ENCODE measurements around the gene YPEL2.

YPEL2 gene

DNA sequence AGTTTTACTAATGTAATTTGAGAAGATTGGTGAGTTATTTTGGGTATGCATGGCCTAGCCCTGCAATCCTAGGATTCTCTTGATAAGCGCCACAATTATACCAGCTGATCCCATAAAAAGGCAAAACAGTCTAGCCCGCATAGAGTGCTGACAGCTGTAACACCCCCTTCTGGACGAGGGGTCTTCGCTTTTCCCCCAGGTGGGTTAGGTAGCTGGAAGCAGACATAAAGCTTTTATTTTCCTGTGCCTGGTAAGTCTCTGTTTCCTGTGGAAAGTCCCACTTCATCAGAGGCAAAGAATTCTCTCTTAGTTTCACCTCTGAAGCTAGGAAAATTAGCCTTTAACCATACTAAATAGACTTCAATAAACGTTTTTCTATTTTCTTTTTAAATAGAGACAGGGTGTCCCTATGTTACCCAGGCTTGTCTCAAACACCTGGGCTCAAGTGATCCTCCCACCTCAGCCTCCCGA, 108.3 kb downstream of the YPEL2 start:
- Histone ChIP-seq H3K4me3 (ENCODE audit: low read length in 2 of 2) (no peak overlapping the region), H4K91ac (ENCODE audit: low read depth, low read length, poor library complexity) (no peak overlapping the region), H3K4me1 (ENCODE audit: control insufficient read depth in 2 of 2, insufficient read depth in 1 of 2, low read depth in 1 of 2, low read length in 2 of 2) (peaks cover 0 to 2% of the 10 kb centered on the region in 2 donors), H3K18ac (ENCODE audit: low read length) (no peak overlapping the region), H3K36me3 (replicated peaks in 1 of 2; ENCODE audit: control insufficient read depth in 2 of 2, insufficient read depth in 2 of 2, low read length in 2 of 2) (no peaks in the 10 kb centered on the region), H4K8ac (ENCODE audit: low read depth, low read length) (no peak overlapping the region), H3K14ac (ENCODE audit: low read length) (no peak overlapping the region), H3K79me1 (ENCODE audit: low read depth, low read length) (no peaks in the 10 kb centered on the region), H3K4ac (ENCODE audit: low read length) (no peak overlapping the region), H3K9me3 (replicated peaks in 1 of 2; ENCODE audit: control insufficient read depth in 2 of 2, insufficient read depth in 1 of 2, low read depth in 1 of 2, low read length in 2 of 2) (no peaks in the 10 kb centered on the region), H3K9ac (ENCODE audit: low read depth, low read length, poor library complexity) (no peak overlapping the region), H2AK5ac (ENCODE audit: low read depth, low read length) (no peak overlapping the region), H3K4me2 (ENCODE audit: insufficient read depth, low read length, poor library complexity, severe bottlenecking) (no peak overlapping the region), H3K27ac (replicated peaks; ENCODE audit: low read length) (no peak overlapping the region), H2BK120ac (ENCODE audit: low read depth, low read length) (no peak overlapping the region), H3K27me3 (ENCODE audit: control insufficient read depth in 3 of 3, insufficient read depth in 3 of 3, low read depth in 1 of 3, low read length in 3 of 3) (no peaks in the 10 kb centered on the region), H2BK15ac (ENCODE audit: low read length) (no peak overlapping the region), H2BK12ac (ENCODE audit: low read length) (no peak overlapping the region), H3K23ac (ENCODE audit: low read depth, low read length, poor library complexity) (no peak overlapping the region), H2AFZ (ENCODE audit: low read length) (peak overlapping the region; percentile 58), H2BK5ac (ENCODE audit: low read length) (no peak overlapping the region)
- DNase-seq (ENCODE audit: low spot score) = no peak
- WGBS, 2 donors (ENCODE audit: extremely low coverage in 2 of 2, insufficient read length in 2 of 2, insufficient replicate concordance in 1 of 2) = no CpG with 5 or more reads among the region's 6 CpGs

GRCh38 chr17:59440757-59441463, 109.5 kb downstream of the YPEL2 start:
- no peak overlapping the region for H4K8ac ChIP-seq (ENCODE audit: low read depth, low read length)
- no peak overlapping the region for H2AK5ac ChIP-seq (ENCODE audit: low read depth, low read length)
- no peaks in the 10 kb centered on the region for H3K27me3 ChIP-seq (ENCODE audit: control insufficient read depth in 3 of 3, insufficient read depth in 3 of 3, low read depth in 1 of 3, low read length in 3 of 3)
- no peak overlapping the region for H3K4me2 ChIP-seq (ENCODE audit: insufficient read depth, low read length, poor library complexity, severe bottlenecking)
- peaks cover 0 to 2% of the 10 kb centered on the region in 2 donors for H3K4me1 ChIP-seq (ENCODE audit: control insufficient read depth in 2 of 2, insufficient read depth in 1 of 2, low read depth in 1 of 2, low read length in 2 of 2)
- no peak overlapping the region for H2BK5ac ChIP-seq (ENCODE audit: low read length)
- no peaks in the 10 kb centered on the region for H3K79me1 ChIP-seq (ENCODE audit: low read depth, low read length)
- no peak overlapping the region for H3K4me3 ChIP-seq (ENCODE audit: low read length in 2 of 2)
- no peak overlapping the region for H3K27ac ChIP-seq (replicated peaks; ENCODE audit: low read length)
- H3K36me3 ChIP-seq (replicated peaks in 1 of 2; ENCODE audit: control insufficient read depth in 2 of 2, insufficient read depth in 2 of 2, low read length in 2 of 2) = no peaks in the 10 kb centered on the region
- H3K4ac ChIP-seq (ENCODE audit: low read length) = no peak overlapping the region
- H2BK120ac ChIP-seq (ENCODE audit: low read depth, low read length) = no peak overlapping the region
- H3K23ac ChIP-seq (ENCODE audit: low read depth, low read length, poor library complexity) = no peak overlapping the region
- no peak overlapping the region for H3K18ac ChIP-seq (ENCODE audit: low read length)
- H2BK15ac ChIP-seq (ENCODE audit: low read length) = no peak overlapping the region
- DNase-seq (ENCODE audit: low spot score) = peak; percentile 91
- WGBS, 2 donors (ENCODE audit: extremely low coverage in 2 of 2, insufficient read length in 2 of 2, insufficient replicate concordance in 1 of 2) = no CpG with 5 or more reads among the region's 10 CpGs
- H3K14ac ChIP-seq (ENCODE audit: low read length) = no peak overlapping the region
- no peak overlapping the region for H3K9ac ChIP-seq (ENCODE audit: low read depth, low read length, poor library complexity)
- peak overlapping the region; percentile 78 for H2AFZ ChIP-seq (ENCODE audit: low read length)
- no peaks in the 10 kb centered on the region for H3K9me3 ChIP-seq (replicated peaks in 1 of 2; ENCODE audit: control insufficient read depth in 2 of 2, insufficient read depth in 1 of 2, low read depth in 1 of 2, low read length in 2 of 2)
- H2BK12ac ChIP-seq (ENCODE audit: low read length) = no peak overlapping the region
- no peak overlapping the region for H4K91ac ChIP-seq (ENCODE audit: low read depth, low read length, poor library complexity)

DNA sequence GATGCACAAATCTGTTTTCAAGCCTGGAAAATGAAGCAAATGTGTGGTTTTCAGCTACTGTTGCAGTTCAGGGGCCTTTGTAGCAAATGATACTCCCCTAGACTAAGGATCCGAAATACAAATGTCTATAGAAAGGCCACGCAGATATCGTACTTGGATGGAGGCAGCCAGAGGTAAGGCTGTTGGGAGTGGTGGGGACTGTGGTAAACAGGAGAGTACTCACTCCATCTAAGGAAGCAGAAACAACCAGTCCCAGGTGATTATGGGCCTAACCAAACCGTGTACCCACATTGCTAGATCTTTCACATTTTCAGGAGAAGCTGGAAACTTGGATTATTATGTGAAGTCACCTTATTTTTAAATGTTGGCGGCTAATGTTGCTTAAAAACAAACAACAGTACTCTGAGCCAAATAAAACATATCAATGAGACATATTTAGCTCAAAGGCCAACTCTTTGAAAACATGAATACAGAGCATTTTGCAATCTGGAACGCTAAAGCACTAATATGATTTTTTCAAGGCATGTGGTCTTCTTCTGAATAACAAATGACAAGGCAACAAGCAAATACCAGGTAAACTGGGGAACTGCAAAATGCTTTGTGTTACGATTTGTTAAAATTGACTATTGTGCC, 110.1 kb downstream of the YPEL2 start:
- Histone ChIP-seq H3K4ac (ENCODE audit: low read length) (no peak overlapping the region), H3K27me3 (ENCODE audit: control insufficient read depth in 3 of 3, insufficient read depth in 3 of 3, low read depth in 1 of 3, low read length in 3 of 3) (no peaks in the 10 kb centered on the region), H3K36me3 (replicated peaks in 1 of 2; ENCODE audit: control insufficient read depth in 2 of 2, insufficient read depth in 2 of 2, low read length in 2 of 2) (no peaks in the 10 kb centered on the region), H2BK12ac (ENCODE audit: low read length) (no peak overlapping the region), H3K27ac (replicated peaks; ENCODE audit: low read length) (no peak overlapping the region), H4K91ac (ENCODE audit: low read depth, low read length, poor library complexity) (no peak overlapping the region), H3K4me3 (ENCODE audit: low read length in 2 of 2) (no peak overlapping the region), H2BK15ac (ENCODE audit: low read length) (no peak overlapping the region), H3K4me2 (ENCODE audit: insufficient read depth, low read length, poor library complexity, severe bottlenecking) (no peak overlapping the region), H3K9ac (ENCODE audit: low read depth, low read length, poor library complexity) (no peak overlapping the region), H2AFZ (ENCODE audit: low read length) (peak overlapping the region; percentile 53), H3K4me1 (ENCODE audit: control insufficient read depth in 2 of 2, insufficient read depth in 1 of 2, low read depth in 1 of 2, low read length in 2 of 2) (peaks cover 0 to 2% of the 10 kb centered on the region in 2 donors), H3K14ac (ENCODE audit: low read length) (no peak overlapping the region), H2BK120ac (ENCODE audit: low read depth, low read length) (no peak overlapping the region), H3K9me3 (replicated peaks in 1 of 2; ENCODE audit: control insufficient read depth in 2 of 2, insufficient read depth in 1 of 2, low read depth in 1 of 2, low read length in 2 of 2) (no peaks in the 10 kb centered on the region), H2BK5ac (ENCODE audit: low read length) (no peak overlapping the region), H4K8ac (ENCODE audit: low read depth, low read length) (no peak overlapping the region), H3K18ac (ENCODE audit: low read length) (no peak overlapping the region), H3K79me1 (ENCODE audit: low read depth, low read length) (no peaks in the 10 kb centered on the region), H2AK5ac (ENCODE audit: low read depth, low read length) (no peak overlapping the region), H3K23ac (ENCODE audit: low read depth, low read length, poor library complexity) (no peak overlapping the region)
- no CpG with 5 or more reads among the region's 7 CpGs for WGBS, 2 donors (ENCODE audit: extremely low coverage in 2 of 2, insufficient read length in 2 of 2, insufficient replicate concordance in 1 of 2)
- no peak for DNase-seq (ENCODE audit: low spot score)

GRCh38 chr17:59443106-59443505, 111.7 kb downstream of the YPEL2 start:
- H3K9me3 ChIP-seq (replicated peaks in 1 of 2; ENCODE audit: control insufficient read depth in 2 of 2, insufficient read depth in 1 of 2, low read depth in 1 of 2, low read length in 2 of 2) = no peaks in the 10 kb centered on the region
- no peaks in the 10 kb centered on the region for H3K79me1 ChIP-seq (ENCODE audit: low read depth, low read length)
- H2BK12ac ChIP-seq (ENCODE audit: low read length) = no peak overlapping the region
- no peak overlapping the region for H3K9ac ChIP-seq (ENCODE audit: low read depth, low read length, poor library complexity)
- no peak overlapping the region for H2BK15ac ChIP-seq (ENCODE audit: low read length)
- no peak overlapping the region for H3K4me2 ChIP-seq (ENCODE audit: insufficient read depth, low read length, poor library complexity, severe bottlenecking)
- no peak overlapping the region for H4K91ac ChIP-seq (ENCODE audit: low read depth, low read length, poor library complexity)
- H4K8ac ChIP-seq (ENCODE audit: low read depth, low read length) = no peak overlapping the region
- no peak overlapping the region for H2BK120ac ChIP-seq (ENCODE audit: low read depth, low read length)
- H2BK5ac ChIP-seq (ENCODE audit: low read length) = no peak overlapping the region
- H3K18ac ChIP-seq (ENCODE audit: low read length) = no peak overlapping the region
- H2AK5ac ChIP-seq (ENCODE audit: low read depth, low read length) = no peak overlapping the region
- H3K4me3 ChIP-seq (ENCODE audit: low read length in 2 of 2) = no peak overlapping the region
- H3K36me3 ChIP-seq (replicated peaks in 1 of 2; ENCODE audit: control insufficient read depth in 2 of 2, insufficient read depth in 2 of 2, low read length in 2 of 2) = no peaks in the 10 kb centered on the region
- no peak overlapping the region for H2AFZ ChIP-seq (ENCODE audit: low read length)
- no peaks in the 10 kb centered on the region for H3K27me3 ChIP-seq (ENCODE audit: control insufficient read depth in 3 of 3, insufficient read depth in 3 of 3, low read depth in 1 of 3, low read length in 3 of 3)
- no peak overlapping the region for H3K4ac ChIP-seq (ENCODE audit: low read length)
- H3K4me1 ChIP-seq (ENCODE audit: control insufficient read depth in 2 of 2, insufficient read depth in 1 of 2, low read depth in 1 of 2, low read length in 2 of 2) = peaks cover 0 to 2% of the 10 kb centered on the region in 2 donors
- H3K23ac ChIP-seq (ENCODE audit: low read depth, low read length, poor library complexity) = no peak overlapping the region
- H3K14ac ChIP-seq (ENCODE audit: low read length) = no peak overlapping the region
- WGBS, 2 donors (ENCODE audit: extremely low coverage in 2 of 2, insufficient read length in 2 of 2, insufficient replicate concordance in 1 of 2) = no CpG with 5 or more reads among the region's 4 CpGs
- no peak overlapping the region for H3K27ac ChIP-seq (replicated peaks; ENCODE audit: low read length)
- no peak for DNase-seq (ENCODE audit: low spot score)
